Measurements from ENCODE around the gene ADNP2. TPM values are rescaled to one million over a fixed set of nuclear protein-coding genes. Genes with fewer than 3 reads are reported as not detected.
A peak's percentile ranks its signal among the peaks of the same experiment; 100 is the strongest.

Gene ADNP2
- total and polyA plus RNA-seq, 2 experiments from 2014 or later = 19.3 to 66.4 TPM

DNA sequence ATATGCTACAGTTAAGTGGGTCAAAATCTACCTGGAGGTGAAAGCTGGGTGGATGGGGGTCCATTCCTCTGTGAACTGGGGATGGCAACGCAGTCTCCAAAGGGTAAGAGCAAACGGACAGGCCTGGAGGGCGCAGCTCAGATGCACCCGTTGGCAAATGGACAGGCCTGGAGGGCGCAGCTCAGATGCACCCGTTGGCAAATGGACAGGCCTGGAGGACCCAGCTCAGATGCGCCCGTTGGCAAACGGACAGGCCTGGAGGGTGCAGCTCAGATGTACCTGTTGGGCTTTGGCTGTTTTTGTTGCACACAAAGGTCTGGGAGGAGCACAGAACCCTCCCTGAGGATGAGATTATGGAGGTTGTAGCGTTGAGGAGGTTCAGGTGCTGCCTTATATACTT, 41.2 kb upstream of the ADNP2 start (continued):
- TF ChIP-seq, protein P1, sequence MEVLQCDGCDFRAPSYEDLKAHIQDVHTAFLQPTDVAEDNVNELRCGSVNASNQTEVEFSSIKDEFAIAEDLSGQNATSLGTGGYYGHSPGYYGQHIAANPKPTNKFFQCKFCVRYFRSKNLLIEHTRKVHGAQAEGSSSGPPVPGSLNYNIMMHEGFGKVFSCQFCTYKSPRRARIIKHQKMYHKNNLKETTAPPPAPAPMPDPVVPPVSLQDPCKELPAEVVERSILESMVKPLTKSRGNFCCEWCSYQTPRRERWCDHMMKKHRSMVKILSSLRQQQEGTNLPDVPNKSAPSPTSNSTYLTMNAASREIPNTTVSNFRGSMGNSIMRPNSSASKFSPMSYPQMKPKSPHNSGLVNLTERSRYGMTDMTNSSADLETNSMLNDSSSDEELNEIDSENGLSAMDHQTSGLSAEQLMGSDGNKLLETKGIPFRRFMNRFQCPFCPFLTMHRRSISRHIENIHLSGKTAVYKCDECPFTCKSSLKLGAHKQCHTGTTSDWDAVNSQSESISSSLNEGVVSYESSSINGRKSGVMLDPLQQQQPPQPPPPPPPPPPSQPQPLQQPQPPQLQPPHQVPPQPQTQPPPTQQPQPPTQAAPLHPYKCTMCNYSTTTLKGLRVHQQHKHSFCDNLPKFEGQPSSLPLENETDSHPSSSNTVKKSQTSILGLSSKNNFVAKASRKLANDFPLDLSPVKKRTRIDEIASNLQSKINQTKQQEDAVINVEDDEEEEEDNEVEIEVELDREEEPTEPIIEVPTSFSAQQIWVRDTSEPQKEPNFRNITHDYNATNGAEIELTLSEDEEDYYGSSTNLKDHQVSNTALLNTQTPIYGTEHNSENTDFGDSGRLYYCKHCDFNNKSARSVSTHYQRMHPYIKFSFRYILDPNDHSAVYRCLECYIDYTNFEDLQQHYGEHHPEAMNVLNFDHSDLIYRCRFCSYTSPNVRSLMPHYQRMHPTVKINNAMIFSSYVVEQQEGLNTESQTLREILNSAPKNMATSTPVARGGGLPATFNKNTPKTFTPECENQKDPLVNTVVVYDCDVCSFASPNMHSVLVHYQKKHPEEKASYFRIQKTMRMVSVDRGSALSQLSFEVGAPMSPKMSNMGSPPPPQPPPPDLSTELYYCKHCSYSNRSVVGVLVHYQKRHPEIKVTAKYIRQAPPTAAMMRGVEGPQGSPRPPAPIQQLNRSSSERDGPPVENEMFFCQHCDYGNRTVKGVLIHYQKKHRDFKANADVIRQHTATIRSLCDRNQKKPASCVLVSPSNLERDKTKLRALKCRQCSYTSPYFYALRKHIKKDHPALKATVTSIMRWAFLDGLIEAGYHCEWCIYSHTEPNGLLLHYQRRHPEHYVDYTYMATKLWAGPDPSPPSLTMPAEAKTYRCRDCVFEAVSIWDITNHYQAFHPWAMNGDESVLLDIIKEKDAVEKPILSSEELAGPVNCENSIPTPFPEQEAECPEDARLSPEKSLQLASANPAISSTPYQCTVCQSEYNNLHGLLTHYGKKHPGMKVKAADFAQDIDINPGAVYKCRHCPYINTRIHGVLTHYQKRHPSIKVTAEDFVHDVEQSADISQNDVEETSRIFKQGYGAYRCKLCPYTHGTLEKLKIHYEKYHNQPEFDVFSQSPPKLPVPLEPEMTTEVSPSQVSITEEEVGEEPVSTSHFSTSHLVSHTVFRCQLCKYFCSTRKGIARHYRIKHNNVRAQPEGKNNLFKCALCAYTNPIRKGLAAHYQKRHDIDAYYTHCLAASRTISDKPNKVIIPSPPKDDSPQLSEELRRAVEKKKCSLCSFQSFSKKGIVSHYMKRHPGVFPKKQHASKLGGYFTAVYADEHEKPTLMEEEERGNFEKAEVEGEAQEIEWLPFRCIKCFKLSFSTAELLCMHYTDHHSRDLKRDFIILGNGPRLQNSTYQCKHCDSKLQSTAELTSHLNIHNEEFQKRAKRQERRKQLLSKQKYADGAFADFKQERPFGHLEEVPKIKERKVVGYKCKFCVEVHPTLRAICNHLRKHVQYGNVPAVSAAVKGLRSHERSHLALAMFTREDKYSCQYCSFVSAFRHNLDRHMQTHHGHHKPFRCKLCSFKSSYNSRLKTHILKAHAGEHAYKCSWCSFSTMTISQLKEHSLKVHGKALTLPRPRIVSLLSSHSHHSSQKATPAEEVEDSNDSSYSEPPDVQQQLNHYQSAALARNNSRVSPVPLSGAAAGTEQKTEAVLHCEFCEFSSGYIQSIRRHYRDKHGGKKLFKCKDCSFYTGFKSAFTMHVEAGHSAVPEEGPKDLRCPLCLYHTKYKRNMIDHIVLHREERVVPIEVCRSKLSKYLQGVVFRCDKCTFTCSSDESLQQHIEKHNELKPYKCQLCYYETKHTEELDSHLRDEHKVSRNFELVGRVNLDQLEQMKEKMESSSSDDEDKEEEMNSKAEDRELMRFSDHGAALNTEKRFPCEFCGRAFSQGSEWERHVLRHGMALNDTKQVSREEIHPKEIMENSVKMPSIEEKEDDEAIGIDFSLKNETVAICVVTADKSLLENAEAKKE (CRISPR knock-in tag; IDR thresholded peaks at IDR 0.05) = no peak
- no peak for TF ChIP-seq ZNF331 (CRISPR knock-in tag; IDR thresholded peaks at IDR 0.05; ENCODE audit: low read depth)
- TF ChIP-seq, protein P2, sequence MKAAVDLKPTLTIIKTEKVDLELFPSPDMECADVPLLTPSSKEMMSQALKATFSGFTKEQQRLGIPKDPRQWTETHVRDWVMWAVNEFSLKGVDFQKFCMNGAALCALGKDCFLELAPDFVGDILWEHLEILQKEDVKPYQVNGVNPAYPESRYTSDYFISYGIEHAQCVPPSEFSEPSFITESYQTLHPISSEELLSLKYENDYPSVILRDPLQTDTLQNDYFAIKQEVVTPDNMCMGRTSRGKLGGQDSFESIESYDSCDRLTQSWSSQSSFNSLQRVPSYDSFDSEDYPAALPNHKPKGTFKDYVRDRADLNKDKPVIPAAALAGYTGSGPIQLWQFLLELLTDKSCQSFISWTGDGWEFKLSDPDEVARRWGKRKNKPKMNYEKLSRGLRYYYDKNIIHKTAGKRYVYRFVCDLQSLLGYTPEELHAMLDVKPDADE (IDR thresholded peaks at IDR 0.05) = no peak
- TF ChIP-seq POLR2AphosphoS5 (IDR thresholded peaks at IDR 0.05; ENCODE audit: low read depth) = no peak

DNA sequence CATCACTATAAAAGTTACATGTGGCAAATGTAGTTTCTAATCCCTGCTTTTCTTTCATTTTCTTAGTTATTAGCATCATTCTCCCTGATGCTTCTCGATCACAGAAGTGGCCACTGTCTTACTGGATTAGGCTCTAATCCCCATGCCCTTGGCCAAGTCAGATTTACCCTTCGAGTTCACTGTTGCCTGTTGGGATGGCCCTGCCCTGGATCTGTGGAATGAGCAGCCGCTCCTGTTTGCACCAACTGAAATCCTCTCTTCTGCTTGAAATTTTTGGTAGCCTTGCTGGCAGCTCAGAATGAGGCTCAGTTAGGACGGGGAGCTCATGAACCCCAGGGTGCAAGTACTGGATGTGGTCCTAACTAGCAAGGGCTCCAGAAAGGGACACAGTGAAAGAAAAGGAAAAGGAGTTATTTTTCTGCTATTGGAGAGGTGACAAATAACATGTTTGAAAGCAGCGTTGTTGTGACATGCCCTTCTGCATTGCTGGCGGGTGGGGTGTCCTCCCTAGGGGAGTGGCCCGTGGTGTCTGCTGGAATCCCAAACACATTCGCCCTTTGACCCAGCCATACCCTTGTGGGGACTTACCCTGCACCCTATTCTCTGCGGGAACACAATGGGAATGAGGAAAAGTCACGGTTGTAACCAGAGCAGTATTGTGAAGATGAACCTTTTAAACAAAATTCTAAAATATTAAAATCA, 40.3 kb upstream of the ADNP2 start:
- Mint-ChIP-seq H3K4me3 (no peak overlapping the region), H3K27ac (no peak overlapping the region; the same call in 1 of the 2 replicates), H3K4me1 (no peaks in the 10 kb centered on the region), H3K27me3 (ENCODE audit: insufficient read depth, low read depth, poor library complexity) (peaks cover 3% of the 10 kb centered on the region), H3K9me3 (peaks cover 6% of the 10 kb centered on the region), H3K36me3 (ENCODE audit: low read depth) (no peaks in the 10 kb centered on the region)
- Histone ChIP-seq H3K27me3 (ENCODE audit: insufficient read depth) (no peaks in the 10 kb centered on the region), H3K4me1 (ENCODE audit: insufficient read depth) (no peaks in the 10 kb centered on the region), H3K36me3 (ENCODE audit: insufficient read depth) (no peaks in the 10 kb centered on the region), H2AFZ (0 out of 2 replicates have a peak overlapping the region, but pooled peaks have one; percentile 10), H3K79me2 (replicated peaks; ENCODE audit: insufficient read depth) (no peaks in the 10 kb centered on the region), H3K4me2 (no peak overlapping the region), H3F3A (replicated peaks; ENCODE audit: low read depth) (no peaks in the 10 kb centered on the region), H3K4me3 (no peak overlapping the region), H4K20me1 (replicated peaks; ENCODE audit: insufficient read depth) (no peaks in the 10 kb centered on the region), H3K27ac (ENCODE audit: low read depth) (no peak overlapping the region), H3K9me2 (ENCODE audit: insufficient read depth) (no peaks in the 10 kb centered on the region)
- peak; percentile 31; the same call in 1 of the 3 replicates for ATAC-seq
- DNase-seq (ENCODE audit: low spot score) = no peak
- TF ChIP-seq NANOG (IDR thresholded peaks at IDR 0.05; ENCODE audit: borderline replicate concordance) = no peak
- no peak for TF ChIP-seq ZNF114 (CRISPR knock-in tag; IDR thresholded peaks at IDR 0.05)
- no peak for TF ChIP-seq JUNB (IDR thresholded peaks at IDR 0.05; ENCODE audit: unreplicated experiment)
- TF ChIP-seq, protein P3, sequence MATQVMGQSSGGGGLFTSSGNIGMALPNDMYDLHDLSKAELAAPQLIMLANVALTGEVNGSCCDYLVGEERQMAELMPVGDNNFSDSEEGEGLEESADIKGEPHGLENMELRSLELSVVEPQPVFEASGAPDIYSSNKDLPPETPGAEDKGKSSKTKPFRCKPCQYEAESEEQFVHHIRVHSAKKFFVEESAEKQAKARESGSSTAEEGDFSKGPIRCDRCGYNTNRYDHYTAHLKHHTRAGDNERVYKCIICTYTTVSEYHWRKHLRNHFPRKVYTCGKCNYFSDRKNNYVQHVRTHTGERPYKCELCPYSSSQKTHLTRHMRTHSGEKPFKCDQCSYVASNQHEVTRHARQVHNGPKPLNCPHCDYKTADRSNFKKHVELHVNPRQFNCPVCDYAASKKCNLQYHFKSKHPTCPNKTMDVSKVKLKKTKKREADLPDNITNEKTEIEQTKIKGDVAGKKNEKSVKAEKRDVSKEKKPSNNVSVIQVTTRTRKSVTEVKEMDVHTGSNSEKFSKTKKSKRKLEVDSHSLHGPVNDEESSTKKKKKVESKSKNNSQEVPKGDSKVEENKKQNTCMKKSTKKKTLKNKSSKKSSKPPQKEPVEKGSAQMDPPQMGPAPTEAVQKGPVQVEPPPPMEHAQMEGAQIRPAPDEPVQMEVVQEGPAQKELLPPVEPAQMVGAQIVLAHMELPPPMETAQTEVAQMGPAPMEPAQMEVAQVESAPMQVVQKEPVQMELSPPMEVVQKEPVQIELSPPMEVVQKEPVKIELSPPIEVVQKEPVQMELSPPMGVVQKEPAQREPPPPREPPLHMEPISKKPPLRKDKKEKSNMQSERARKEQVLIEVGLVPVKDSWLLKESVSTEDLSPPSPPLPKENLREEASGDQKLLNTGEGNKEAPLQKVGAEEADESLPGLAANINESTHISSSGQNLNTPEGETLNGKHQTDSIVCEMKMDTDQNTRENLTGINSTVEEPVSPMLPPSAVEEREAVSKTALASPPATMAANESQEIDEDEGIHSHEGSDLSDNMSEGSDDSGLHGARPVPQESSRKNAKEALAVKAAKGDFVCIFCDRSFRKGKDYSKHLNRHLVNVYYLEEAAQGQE (IDR thresholded peaks at IDR 0.05; ENCODE audit: unreplicated experiment) = no peak
- no peak for TF ChIP-seq ZNF331 (CRISPR knock-in tag; IDR thresholded peaks at IDR 0.05; ENCODE audit: low read depth)
- no peak for TF ChIP-seq EZH2 (IDR thresholded peaks at IDR 0.05; ENCODE audit: low read depth, unreplicated experiment)
- no peak for TF ChIP-seq EZH2phosphoT487 (IDR thresholded peaks at IDR 0.05; ENCODE audit: unreplicated experiment)
- TF ChIP-seq, protein P2 (IDR thresholded peaks at IDR 0.05) = no peak
- no peak for TF ChIP-seq STAT1 (IDR thresholded peaks at IDR 0.05; ENCODE audit: unreplicated experiment)

Data from GM23338 (cell line).